KMS-11 (cell line): ENCODE measurements around the gene ADGRV1.
"Not testable (repeated sequence)": the region's sequence is repeated elsewhere in the genome, so short reads cannot be mapped to it uniquely, and the experiment has no call there.

Experiments
- H2AFZ ChIP-seq: fragments of 200-600 bp; sonication (generic); 2 replicates; pipeline ENCODE4 v1.6.1; 2016; ENCODE audit warnings: antibody characterized with exemption, mixed run types, low read depth
- H3K27ac ChIP-seq: fragments of 200-600 bp; sonication (generic); 2 replicates; pipeline ENCODE4 v1.6.1; 2016; ENCODE audit warnings: mild to moderate bottlenecking, mixed run types
- H3K27me3 ChIP-seq: fragments of 200-600 bp; sonication (generic); 2 replicates; pipeline ENCODE4 v1.6.1; 2017; ENCODE audit warnings: mild to moderate bottlenecking, low read depth, mixed run types, moderate library complexity; ENCODE audit not compliant: insufficient read depth
- H3K36me3 ChIP-seq: fragments of 200-600 bp; sonication (generic); 2 replicates; pipeline ENCODE4 v1.6.1; 2017; ENCODE audit warnings: mild to moderate bottlenecking, mixed run types; ENCODE audit not compliant: insufficient read depth
- H3K4me1 ChIP-seq: fragments of 200-600 bp; sonication (generic); 2 replicates; pipeline ENCODE4 v1.6.1; 2016; ENCODE audit warnings: mild to moderate bottlenecking, low read depth, mixed run types; ENCODE audit not compliant: poor library complexity, severe bottlenecking
- H3K4me2 ChIP-seq: fragments of 200-600 bp; sonication (generic); 2 replicates; pipeline ENCODE4 v1.7.0; 2016; ENCODE audit warnings: mild to moderate bottlenecking, mixed run types
- H3K4me3 ChIP-seq: fragments of 200-600 bp; sonication (generic); IDR thresholded peaks from 2 replicates; pipeline ENCODE4 v1.6.1; 2017; ENCODE audit warnings: low read depth, low read length, mixed read lengths; ENCODE audit not compliant: insufficient read depth
- H3K79me2 ChIP-seq: fragments of 200-600 bp; sonication (generic); 2 replicates; pipeline ENCODE4 v1.6.1; 2016; ENCODE audit warnings: low read depth, mixed run types; ENCODE audit not compliant: insufficient read depth
- H3K9ac ChIP-seq: fragments of 200-600 bp; sonication (generic); 2 replicates; pipeline ENCODE4 v1.6.1; 2016; ENCODE audit warnings: mild to moderate bottlenecking, mixed run types
- H4K20me1 ChIP-seq: fragments of 200-600 bp; sonication (generic); 2 replicates; pipeline ENCODE4 v1.6.1; 2016; ENCODE audit warnings: mild to moderate bottlenecking, mixed run types; ENCODE audit not compliant: insufficient read depth
- TF ChIP-seq, protein P1 (sequence below): fragments of 200-600 bp; sonication (generic); conservative IDR thresholded peaks from 2 replicates; pipeline ENCODE4 v1.6.1; 2017; ENCODE audit warnings: low read depth, mild to moderate bottlenecking, antibody characterized with exemption, low read length, moderate library complexity, mixed read lengths

The ADGRV1 gene

DNA sequence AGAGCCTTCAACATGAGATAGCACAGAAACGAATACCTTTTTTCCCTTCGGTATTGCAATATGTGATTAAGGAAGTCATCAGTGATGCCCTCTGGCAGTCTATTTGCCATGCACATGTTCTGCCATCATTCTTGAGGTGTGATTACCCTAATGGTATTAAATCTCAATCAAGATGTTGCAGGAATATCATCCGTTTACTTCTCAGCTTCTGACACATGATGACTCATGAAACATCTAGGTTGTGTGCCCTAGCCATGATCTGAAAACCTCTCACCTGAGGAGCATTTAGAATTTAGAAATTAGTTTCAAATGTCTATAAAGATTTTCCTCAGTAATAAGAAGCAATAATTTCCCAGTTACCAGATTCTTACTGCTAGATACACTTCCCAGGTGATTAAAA, 209.1 kb downstream of the ADGRV1 start:
- TF ChIP-seq, protein P1, sequence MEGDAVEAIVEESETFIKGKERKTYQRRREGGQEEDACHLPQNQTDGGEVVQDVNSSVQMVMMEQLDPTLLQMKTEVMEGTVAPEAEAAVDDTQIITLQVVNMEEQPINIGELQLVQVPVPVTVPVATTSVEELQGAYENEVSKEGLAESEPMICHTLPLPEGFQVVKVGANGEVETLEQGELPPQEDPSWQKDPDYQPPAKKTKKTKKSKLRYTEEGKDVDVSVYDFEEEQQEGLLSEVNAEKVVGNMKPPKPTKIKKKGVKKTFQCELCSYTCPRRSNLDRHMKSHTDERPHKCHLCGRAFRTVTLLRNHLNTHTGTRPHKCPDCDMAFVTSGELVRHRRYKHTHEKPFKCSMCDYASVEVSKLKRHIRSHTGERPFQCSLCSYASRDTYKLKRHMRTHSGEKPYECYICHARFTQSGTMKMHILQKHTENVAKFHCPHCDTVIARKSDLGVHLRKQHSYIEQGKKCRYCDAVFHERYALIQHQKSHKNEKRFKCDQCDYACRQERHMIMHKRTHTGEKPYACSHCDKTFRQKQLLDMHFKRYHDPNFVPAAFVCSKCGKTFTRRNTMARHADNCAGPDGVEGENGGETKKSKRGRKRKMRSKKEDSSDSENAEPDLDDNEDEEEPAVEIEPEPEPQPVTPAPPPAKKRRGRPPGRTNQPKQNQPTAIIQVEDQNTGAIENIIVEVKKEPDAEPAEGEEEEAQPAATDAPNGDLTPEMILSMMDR: no peak
- no peaks in the 10 kb centered on the region for H3K27me3 ChIP-seq
- no peak overlapping the region for H2AFZ ChIP-seq
- no peak overlapping the region for H3K4me2 ChIP-seq
- H3K4me1 ChIP-seq: no peaks in the 10 kb centered on the region
- H3K27ac ChIP-seq: no peak overlapping the region
- no peaks in the 10 kb centered on the region for H3K36me3 ChIP-seq
- H3K9ac ChIP-seq: no peak overlapping the region
- no peaks in the 10 kb centered on the region for H3K79me2 ChIP-seq
- no peaks in the 10 kb centered on the region for H4K20me1 ChIP-seq
- no peak overlapping the region for H3K4me3 ChIP-seq

DNA sequence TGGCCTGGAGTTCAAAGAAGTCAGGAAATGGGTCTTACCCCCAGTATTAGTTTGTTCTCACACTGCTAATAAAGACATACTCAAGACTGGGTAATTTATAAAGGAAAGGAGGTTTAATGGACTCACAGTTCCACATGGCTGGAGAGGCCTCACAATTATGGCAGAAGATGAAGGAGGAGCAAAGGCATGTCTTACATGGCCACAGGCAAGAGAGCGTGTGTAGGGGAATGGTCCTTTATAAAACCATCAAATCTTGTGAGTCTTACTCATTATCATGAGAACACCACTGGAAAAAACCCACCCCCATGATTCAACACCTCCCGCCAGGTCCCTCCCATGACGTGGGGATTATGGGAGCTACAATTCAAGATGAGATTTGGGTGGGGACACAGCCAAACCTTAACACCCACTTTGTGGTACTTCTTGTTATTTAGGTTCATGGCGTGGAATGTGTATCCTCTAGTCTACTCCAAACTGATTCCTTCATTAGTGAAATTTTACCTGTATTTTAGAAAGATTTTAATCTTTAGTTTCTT, 211.5 kb downstream of the ADGRV1 start:
- not testable (repeated sequence) for H2AFZ ChIP-seq, H4K20me1 ChIP-seq, H3K4me3 ChIP-seq, H3K4me1 ChIP-seq, H3K79me2 ChIP-seq, H3K27ac ChIP-seq, H3K9ac ChIP-seq, H3K36me3 ChIP-seq, H3K4me2 ChIP-seq, H3K27me3 ChIP-seq

DNA sequence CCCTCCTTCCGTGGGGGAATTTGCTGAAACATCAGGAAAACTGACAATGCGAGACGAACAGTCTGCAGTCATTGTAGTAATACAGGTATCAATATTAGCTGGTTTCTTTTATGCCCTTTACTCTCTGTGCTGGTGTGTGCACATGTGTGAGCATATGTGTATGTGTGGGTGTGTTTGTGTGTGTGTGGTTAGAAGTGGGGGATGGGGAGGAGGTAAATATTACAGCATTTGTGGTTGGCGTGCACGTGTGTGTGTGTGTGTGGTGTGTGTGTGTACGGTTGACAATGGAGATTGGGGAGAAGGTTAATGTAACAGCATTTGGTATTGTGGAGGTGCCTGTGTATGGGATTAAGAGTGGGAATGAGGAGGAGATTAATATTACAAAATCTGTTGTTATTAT, 219.4 kb downstream of the ADGRV1 start:
- TF ChIP-seq, protein P1: no peak
- no peaks in the 10 kb centered on the region for H3K79me2 ChIP-seq
- H3K36me3 ChIP-seq: no peaks in the 10 kb centered on the region

DNA sequence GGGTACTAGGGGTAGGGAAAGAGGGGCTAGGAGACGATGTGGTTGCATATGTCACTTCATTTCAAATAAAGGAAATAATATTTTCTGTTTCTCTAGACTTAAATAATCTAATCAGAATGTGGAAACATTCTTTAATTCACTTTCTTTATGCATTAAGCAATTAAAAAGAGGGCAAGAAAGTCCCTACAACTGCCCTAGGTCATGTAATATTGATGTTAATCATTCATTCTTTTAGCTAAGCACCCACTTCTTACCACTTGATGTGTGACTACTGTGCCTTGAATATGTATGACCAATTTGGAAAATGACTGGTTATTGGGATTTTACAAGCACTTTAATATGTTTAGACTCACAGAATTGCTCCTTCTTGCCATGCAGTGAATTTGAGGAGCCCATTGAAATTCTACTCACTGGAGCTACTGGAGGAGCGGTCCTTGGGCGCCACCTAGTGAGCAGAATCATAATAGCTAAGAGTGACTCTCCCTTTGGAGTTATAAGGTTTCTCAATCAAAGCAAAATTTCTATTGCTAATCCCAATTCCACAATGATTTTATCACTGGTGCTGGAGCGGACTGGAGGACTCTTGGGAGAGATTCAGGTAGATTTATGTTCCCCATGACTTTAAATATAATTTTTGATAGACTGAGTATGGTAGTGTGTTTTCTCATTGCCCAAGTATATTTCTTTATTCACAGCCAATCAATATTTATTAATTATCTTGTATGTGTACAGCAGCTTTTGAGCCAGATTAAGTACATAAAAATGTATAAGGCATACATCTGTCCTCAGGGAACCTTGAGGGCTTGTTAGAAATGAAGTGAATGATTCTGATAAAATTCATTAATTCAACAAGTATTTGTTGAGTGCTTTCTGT, 225.1 kb downstream of the ADGRV1 start:
- H3K9ac ChIP-seq: no peak overlapping the region
- H3K4me2 ChIP-seq: no peak overlapping the region
- H4K20me1 ChIP-seq: no peaks in the 10 kb centered on the region
- H3K27ac ChIP-seq: no peak overlapping the region
- H3K4me1 ChIP-seq: no peaks in the 10 kb centered on the region
- no peak overlapping the region for H2AFZ ChIP-seq
- no peaks in the 10 kb centered on the region for H3K79me2 ChIP-seq
- TF ChIP-seq, protein P1: peak; percentile 98
- H3K27me3 ChIP-seq: no peaks in the 10 kb centered on the region
- H3K36me3 ChIP-seq: no peaks in the 10 kb centered on the region
- no peak overlapping the region for H3K4me3 ChIP-seq

More for the DNA sequence above, 219.4 kb downstream of the ADGRV1 start:
- no peak overlapping the region for H3K27ac ChIP-seq
- H4K20me1 ChIP-seq: no peaks in the 10 kb centered on the region
- H2AFZ ChIP-seq: no peak overlapping the region
- H3K4me1 ChIP-seq: no peaks in the 10 kb centered on the region
- no peaks in the 10 kb centered on the region for H3K27me3 ChIP-seq
- H3K4me3 ChIP-seq: no peak overlapping the region
- no peak overlapping the region for H3K9ac ChIP-seq
- H3K4me2 ChIP-seq: no peak overlapping the region

DNA sequence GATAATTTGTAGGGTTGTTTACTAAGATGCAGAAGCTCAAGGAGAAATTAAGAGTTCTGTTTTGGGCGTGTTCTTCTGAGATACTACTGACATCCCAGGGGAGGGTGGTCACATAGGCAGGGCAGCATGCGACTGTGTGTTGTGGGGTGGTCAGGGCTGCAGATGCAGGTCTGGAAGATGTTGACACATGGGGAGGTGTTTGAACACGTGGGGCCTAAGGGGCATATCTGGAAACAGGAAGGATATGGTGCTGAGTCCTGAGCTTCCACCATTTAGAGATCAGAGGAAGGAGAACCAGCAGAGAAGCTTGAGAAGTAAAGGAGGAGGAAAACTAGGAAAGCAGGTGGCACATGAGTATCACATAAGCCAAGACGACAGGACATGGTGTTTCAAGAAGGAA, 228.2 kb downstream of the ADGRV1 start:
- Histone ChIP-seq H3K4me1 (no peaks in the 10 kb centered on the region), H2AFZ (no peak overlapping the region), H3K27ac (no peak overlapping the region), H3K4me2 (no peak overlapping the region), H3K79me2 (no peaks in the 10 kb centered on the region), H3K36me3 (no peaks in the 10 kb centered on the region), H3K9ac (no peak overlapping the region), H3K4me3 (no peak overlapping the region), H3K27me3 (no peaks in the 10 kb centered on the region), H4K20me1 (no peaks in the 10 kb centered on the region)
- TF ChIP-seq, protein P1: no peak
